GM12878 (cell line): ENCODE results near the gene UNG. TPM values are rescaled to one million over a fixed set of nuclear protein-coding genes. Genes with fewer than 3 reads are reported as not detected.

Source experiments
- CBX3 ChIP-seq: fragments of 200-600 bp; sonication (generic); IDR thresholded peaks from 2 replicates; pipeline ENCODE4 v1.6.1; 2016; ENCODE audit warnings: low read depth, borderline replicate concordance
- CREM ChIP-seq: IDR thresholded peaks from 2 replicates; pipeline ENCODE4 v1.6.1; 2014; ENCODE audit warnings: antibody characterized with exemption, low read depth
- HDAC6 ChIP-seq: fragments of 200-600 bp; sonication (generic); IDR thresholded peaks from one replicate; pipeline ENCODE4 v1.8.0; 2017; ENCODE audit warnings: antibody characterized with exemption; ENCODE audit not compliant: unreplicated experiment
- NBN ChIP-seq: fragments of 450-650 bp; IDR thresholded peaks from 2 replicates; pipeline ENCODE4 v1.6.1; 2016
- PAX8 ChIP-seq: fragments of 450-650 bp; IDR thresholded peaks from 2 replicates; pipeline ENCODE4 v1.6.1; 2017; ENCODE audit warnings: mild to moderate bottlenecking, moderate library complexity
- POU2F2 ChIP-seq: IDR thresholded peaks from 3 replicates; pipeline ENCODE4 v1.6.1; 2011; ENCODE audit warnings: low read depth, mild to moderate bottlenecking, low read length, borderline replicate concordance
- RBBP5 ChIP-seq: fragments of 200-600 bp; sonication (generic); conservative IDR thresholded peaks from 2 replicates; pipeline ENCODE4 v1.6.1; 2016
- RFX5 ChIP-seq: IDR thresholded peaks from 2 replicates; pipeline ENCODE4 v1.6.1; 2011; ENCODE audit warnings: low read depth, low read length, improper control_type of control experiment
- SIX5 ChIP-seq: IDR thresholded peaks from 2 replicates; pipeline ENCODE4 v1.6.1; 2011; ENCODE audit warnings: mild to moderate bottlenecking, low read depth, low read length, moderate library complexity; ENCODE audit not compliant: severe bottlenecking
- SMAD1 ChIP-seq: fragments of 450-650 bp; IDR thresholded peaks from 2 replicates; pipeline ENCODE4 v1.6.1; 2018; ENCODE audit warnings: mild to moderate bottlenecking, low read depth; ENCODE audit not compliant: partially characterized antibody
- STAT1 ChIP-seq: fragments of 450-650 bp; conservative IDR thresholded peaks from 2 replicates; pipeline ENCODE4 v1.6.1; 2014; ENCODE audit warnings: antibody characterized with exemption, mild to moderate bottlenecking
- SUPT20H ChIP-seq: IDR thresholded peaks from 2 replicates; pipeline ENCODE4 v1.6.1; 2011; ENCODE audit warnings: low read depth, mild to moderate bottlenecking, low read length, moderate library complexity, borderline replicate concordance; ENCODE audit not compliant: control insufficient read depth
- TAF1 ChIP-seq: IDR thresholded peaks from 2 replicates; pipeline ENCODE4 v1.6.1; 2011; ENCODE audit warnings: mild to moderate bottlenecking, low read depth, low read length, borderline replicate concordance
- ZNF217 ChIP-seq: fragments of 450-650 bp; IDR thresholded peaks from 2 replicates; pipeline ENCODE4 v1.6.1; 2017; ENCODE audit warnings: antibody characterized with exemption, mild to moderate bottlenecking
- ZNF24 ChIP-seq: fragments of 450-650 bp; IDR thresholded peaks from 2 replicates; pipeline ENCODE4 v1.6.1; 2017; ENCODE audit warnings: antibody characterized with exemption, mild to moderate bottlenecking
- polyA plus RNA-seq, 11 experiments: library from polyadenylated mRNA; depleted of rRNA in 4 of 11; unstranded in 6 of 11; stranded (reverse) in 5 of 11; fragments of >200 nt; fragmentation: Nextera tagmentation in 4 of 11; fragmentation: Illumina TruSeq in 1 of 11; extraction: Ambion mirVana in 4 of 11; extraction: Trizol in 1 of 11; gene quantifications; 1 replicate in 1 of 11; 2 replicates in 10 of 11; pipeline versions ENCODE4 v1.2.1 to v1.2.3, GENCODE V29; 2011 to 2016; ENCODE audit warnings: inconsistent platforms in 2 of 11, missing spikeins in 2 of 11, low read depth in 1 of 11
- total RNA-seq, 4 experiments: library from RNA; depleted of rRNA in 3 of 4; stranded (reverse); fragments of >200 nt in 3 of 4; fragmentation: Illumina TruSeq in 1 of 4; extraction: Trizol in 1 of 4; gene quantifications; 2 replicates each; pipeline versions ENCODE4 v1.2.1 to v1.2.3, GENCODE V29; 2013 to 2021
- TF ChIP-seq, protein P1 (sequence below): fragments of 450-650 bp; IDR thresholded peaks from 2 replicates; pipeline ENCODE4 v1.6.1; 2018; ENCODE audit warnings: borderline replicate concordance, mild to moderate bottlenecking; ENCODE audit not compliant: partially characterized antibody
- TF ChIP-seq, protein P2 (sequence below): IDR thresholded peaks from 2 replicates; pipeline ENCODE4 v1.6.1; 2012; ENCODE audit warnings: mild to moderate bottlenecking, low read depth, low read length
- TF ChIP-seq, protein P3 (sequence below): IDR thresholded peaks from 2 replicates; pipeline ENCODE4 v1.6.1; 2011; ENCODE audit warnings: borderline replicate concordance, low read depth, mild to moderate bottlenecking, moderate library complexity, low read length; ENCODE audit not compliant: insufficient read depth, poor library complexity, severe bottlenecking
- TF ChIP-seq, protein P4 (sequence below): fragments of 450-650 bp; formaldehyde crosslinking; IDR thresholded peaks from 2 replicates; pipeline ENCODE4 v1.5.0; 2022; ENCODE audit warnings: mild to moderate bottlenecking, missing genetic modification characterization

Gene UNG
- total and polyA plus RNA-seq, 10 of the 15 experiments (the other 5 are each of a cell fraction or from before 2014, with no cell fraction given), result 9.5 to 81.9 (median 48.2) TPM

DNA sequence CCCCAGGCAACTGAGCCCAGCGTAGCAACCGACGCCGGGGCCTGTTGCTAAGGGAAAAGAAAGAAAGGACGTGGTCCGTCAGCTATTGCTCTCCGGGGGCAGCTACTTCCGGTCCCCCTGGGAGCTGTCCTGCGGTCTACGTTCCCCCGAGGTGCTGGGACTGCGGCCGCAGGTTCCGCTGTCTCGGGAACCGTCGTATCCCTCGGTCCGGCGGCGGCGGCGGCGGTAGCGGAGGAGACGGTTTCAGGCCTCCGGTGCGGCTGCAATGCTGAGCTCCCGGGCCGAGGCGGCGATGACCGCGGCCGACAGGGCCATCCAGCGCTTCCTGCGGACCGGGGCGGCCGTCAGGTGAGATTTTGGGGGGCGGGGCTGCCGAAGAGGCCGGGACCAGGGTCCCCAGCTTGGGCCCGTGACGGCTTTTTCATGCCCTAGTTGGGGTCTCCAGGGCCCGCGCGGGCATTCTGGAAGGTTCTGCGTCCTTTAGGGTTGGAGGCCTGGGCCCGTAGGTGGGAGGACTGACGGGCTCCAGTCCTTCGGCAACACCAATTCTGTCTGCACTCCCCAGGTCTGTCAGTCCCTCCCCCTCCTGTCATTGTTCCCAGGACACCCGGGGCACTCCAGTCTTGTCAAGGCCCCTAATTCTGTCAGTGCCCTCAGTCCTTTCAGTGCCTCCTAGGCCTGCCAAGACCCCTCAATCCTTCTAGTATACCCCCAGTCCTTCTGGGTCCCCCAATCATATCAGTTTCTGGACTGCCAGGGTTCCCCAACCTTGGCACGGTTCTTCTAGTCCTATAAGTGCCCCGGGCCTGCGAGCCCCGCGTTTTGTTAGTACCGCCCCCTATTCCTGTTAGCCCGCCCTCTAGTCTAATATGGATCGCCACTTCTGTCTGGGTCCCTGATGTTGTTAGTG, 44.7 kb upstream of the UNG start, which contains the start of gene USP30 (continued):
- TF ChIP-seq SMAD1 (no peak), RBBP5 (0 out of 2 replicates have a peak, but pooled peaks have one; percentile 29), ZNF217 (peak; percentile 60; the same call in 1 of the 2 replicates), PAX8 (no peak), POU2F2 (peak; percentile 91; the same call in 2 of the 3 replicates), CREM (peak; percentile 76), HDAC6 (no peak), TAF1 (peak; percentile 73), STAT1 (peak; percentile 100), ZNF24 (peak; percentile 72), SUPT20H (no peak), CBX3 (no peak), NBN (peak; percentile 91), RFX5 (no peak), SIX5 (peak; percentile 79)
- TF ChIP-seq, protein P1, sequence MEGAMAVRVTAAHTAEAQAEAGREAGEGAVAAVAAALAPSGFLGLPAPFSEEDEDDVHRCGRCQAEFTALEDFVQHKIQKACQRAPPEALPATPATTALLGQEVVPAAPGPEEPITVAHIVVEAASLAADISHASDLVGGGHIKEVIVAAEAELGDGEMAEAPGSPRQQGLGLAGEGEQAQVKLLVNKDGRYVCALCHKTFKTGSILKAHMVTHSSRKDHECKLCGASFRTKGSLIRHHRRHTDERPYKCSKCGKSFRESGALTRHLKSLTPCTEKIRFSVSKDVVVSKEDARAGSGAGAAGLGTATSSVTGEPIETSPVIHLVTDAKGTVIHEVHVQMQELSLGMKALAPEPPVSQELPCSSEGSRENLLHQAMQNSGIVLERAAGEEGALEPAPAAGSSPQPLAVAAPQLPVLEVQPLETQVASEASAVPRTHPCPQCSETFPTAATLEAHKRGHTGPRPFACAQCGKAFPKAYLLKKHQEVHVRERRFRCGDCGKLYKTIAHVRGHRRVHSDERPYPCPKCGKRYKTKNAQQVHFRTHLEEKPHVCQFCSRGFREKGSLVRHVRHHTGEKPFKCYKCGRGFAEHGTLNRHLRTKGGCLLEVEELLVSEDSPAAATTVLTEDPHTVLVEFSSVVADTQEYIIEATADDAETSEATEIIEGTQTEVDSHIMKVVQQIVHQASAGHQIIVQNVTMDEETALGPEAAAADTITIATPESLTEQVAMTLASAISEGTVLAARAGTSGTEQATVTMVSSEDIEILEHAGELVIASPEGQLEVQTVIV, result peak; percentile 63
- TF ChIP-seq, protein P2, sequence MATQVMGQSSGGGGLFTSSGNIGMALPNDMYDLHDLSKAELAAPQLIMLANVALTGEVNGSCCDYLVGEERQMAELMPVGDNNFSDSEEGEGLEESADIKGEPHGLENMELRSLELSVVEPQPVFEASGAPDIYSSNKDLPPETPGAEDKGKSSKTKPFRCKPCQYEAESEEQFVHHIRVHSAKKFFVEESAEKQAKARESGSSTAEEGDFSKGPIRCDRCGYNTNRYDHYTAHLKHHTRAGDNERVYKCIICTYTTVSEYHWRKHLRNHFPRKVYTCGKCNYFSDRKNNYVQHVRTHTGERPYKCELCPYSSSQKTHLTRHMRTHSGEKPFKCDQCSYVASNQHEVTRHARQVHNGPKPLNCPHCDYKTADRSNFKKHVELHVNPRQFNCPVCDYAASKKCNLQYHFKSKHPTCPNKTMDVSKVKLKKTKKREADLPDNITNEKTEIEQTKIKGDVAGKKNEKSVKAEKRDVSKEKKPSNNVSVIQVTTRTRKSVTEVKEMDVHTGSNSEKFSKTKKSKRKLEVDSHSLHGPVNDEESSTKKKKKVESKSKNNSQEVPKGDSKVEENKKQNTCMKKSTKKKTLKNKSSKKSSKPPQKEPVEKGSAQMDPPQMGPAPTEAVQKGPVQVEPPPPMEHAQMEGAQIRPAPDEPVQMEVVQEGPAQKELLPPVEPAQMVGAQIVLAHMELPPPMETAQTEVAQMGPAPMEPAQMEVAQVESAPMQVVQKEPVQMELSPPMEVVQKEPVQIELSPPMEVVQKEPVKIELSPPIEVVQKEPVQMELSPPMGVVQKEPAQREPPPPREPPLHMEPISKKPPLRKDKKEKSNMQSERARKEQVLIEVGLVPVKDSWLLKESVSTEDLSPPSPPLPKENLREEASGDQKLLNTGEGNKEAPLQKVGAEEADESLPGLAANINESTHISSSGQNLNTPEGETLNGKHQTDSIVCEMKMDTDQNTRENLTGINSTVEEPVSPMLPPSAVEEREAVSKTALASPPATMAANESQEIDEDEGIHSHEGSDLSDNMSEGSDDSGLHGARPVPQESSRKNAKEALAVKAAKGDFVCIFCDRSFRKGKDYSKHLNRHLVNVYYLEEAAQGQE, result no peak
- TF ChIP-seq, protein P3, sequence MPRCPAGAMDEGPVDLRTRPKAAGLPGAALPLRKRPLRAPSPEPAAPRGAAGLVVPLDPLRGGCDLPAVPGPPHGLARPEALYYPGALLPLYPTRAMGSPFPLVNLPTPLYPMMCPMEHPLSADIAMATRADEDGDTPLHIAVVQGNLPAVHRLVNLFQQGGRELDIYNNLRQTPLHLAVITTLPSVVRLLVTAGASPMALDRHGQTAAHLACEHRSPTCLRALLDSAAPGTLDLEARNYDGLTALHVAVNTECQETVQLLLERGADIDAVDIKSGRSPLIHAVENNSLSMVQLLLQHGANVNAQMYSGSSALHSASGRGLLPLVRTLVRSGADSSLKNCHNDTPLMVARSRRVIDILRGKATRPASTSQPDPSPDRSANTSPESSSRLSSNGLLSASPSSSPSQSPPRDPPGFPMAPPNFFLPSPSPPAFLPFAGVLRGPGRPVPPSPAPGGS, result peak; percentile 49
- TF ChIP-seq, protein P4, sequence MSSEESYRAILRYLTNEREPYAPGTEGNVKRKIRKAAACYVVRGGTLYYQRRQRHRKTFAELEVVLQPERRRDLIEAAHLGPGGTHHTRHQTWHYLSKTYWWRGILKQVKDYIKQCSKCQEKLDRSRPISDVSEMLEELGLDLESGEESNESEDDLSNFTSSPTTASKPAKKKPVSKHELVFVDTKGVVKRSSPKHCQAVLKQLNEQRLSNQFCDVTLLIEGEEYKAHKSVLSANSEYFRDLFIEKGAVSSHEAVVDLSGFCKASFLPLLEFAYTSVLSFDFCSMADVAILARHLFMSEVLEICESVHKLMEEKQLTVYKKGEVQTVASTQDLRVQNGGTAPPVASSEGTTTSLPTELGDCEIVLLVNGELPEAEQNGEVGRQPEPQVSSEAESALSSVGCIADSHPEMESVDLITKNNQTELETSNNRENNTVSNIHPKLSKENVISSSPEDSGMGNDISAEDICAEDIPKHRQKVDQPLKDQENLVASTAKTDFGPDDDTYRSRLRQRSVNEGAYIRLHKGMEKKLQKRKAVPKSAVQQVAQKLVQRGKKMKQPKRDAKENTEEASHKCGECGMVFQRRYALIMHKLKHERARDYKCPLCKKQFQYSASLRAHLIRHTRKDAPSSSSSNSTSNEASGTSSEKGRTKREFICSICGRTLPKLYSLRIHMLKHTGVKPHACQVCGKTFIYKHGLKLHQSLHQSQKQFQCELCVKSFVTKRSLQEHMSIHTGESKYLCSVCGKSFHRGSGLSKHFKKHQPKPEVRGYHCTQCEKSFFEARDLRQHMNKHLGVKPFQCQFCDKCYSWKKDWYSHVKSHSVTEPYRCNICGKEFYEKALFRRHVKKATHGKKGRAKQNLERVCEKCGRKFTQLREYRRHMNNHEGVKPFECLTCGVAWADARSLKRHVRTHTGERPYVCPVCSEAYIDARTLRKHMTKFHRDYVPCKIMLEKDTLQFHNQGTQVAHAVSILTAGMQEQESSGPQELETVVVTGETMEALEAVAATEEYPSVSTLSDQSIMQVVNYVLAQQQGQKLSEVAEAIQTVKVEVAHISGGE (CRISPR knock-in tag), result peak; percentile 99
